Esophagus muscularis mucosa (tissue), 3 donors: ENCODE data around the gene RNF19B.

Experiments used
- POLR2A ChIP-seq: fragments of 450-650 bp; IDR thresholded peaks from one replicate; pipeline ENCODE4 v1.6.1; 2017; ENCODE audit warnings: antibody characterized with exemption, moderate library complexity, mild to moderate bottlenecking, low read depth
- TF ChIP-seq, protein P1 (sequence below), 3 experiments: fragments of 200-600 bp in 2 of 3; fragments of 450-650 bp in 1 of 3; sonication (generic) in 2 of 3; IDR thresholded peaks; one replicate each; pipeline ENCODE4 v1.5.1; 2017 to 2019; ENCODE audit warnings: antibody characterized with exemption in 3 of 3, mild to moderate bottlenecking in 2 of 3, moderate library complexity in 1 of 3

DNA sequence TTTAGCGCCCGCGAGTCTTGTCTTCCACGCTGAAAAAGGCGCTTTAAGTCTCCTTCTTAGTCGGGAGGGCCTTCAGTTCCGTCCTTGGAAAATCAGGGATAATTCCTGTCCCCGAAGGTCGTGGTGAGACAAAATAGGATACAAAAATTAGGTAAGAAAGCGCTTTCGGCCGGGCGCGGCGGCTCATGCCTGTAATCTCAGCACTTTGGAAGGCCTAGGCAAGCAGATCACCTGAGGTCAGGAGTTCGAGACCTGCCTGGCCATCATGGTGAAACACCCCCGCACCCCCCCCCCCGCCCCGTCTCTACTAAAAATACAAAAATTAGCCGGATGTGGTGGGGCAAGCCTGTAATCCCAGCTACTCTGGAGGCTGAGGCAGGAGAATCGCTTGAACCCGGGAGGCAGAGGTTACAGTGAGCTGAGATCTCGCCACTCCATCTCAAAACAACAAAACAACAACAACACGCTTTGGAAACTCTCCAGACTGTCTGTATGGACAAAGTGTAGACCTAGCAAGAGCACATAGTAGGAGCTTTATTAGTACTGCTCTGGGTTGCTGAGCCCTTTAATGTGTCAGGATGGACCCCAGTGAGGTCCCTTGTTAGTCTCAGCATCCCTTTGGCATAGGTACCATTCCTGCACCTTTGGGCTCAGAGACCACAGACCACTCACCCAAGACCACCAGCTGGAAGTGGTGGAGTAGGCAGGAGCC, 62.6 kb downstream of the RNF19B start:
- TF ChIP-seq POLR2A: no peak
- TF ChIP-seq, protein P1, sequence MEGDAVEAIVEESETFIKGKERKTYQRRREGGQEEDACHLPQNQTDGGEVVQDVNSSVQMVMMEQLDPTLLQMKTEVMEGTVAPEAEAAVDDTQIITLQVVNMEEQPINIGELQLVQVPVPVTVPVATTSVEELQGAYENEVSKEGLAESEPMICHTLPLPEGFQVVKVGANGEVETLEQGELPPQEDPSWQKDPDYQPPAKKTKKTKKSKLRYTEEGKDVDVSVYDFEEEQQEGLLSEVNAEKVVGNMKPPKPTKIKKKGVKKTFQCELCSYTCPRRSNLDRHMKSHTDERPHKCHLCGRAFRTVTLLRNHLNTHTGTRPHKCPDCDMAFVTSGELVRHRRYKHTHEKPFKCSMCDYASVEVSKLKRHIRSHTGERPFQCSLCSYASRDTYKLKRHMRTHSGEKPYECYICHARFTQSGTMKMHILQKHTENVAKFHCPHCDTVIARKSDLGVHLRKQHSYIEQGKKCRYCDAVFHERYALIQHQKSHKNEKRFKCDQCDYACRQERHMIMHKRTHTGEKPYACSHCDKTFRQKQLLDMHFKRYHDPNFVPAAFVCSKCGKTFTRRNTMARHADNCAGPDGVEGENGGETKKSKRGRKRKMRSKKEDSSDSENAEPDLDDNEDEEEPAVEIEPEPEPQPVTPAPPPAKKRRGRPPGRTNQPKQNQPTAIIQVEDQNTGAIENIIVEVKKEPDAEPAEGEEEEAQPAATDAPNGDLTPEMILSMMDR (IDR thresholded peaks at IDR 0.05): no peak
